Measurements from ENCODE around the gene CAMK2D.

DNA sequence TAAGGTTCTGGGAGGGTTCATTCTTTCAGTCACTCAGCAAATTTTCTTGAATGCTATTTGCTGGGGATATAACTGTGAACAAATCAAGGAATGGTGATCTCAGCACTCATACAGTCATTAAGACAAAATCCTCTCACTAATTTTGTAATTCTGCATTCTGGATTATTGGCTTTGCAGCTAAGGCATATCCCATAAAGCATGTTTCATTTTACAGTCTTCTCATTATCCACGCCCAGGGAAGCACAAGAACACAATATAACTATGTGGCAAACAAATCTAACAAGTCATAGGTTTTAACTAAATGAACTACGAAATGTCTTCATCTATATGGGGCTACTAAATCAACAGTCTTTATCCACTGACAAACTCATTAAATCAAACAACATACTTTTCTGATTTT is 139.9 kb downstream of the CAMK2D start:
- TF ChIP-seq, protein P1, sequence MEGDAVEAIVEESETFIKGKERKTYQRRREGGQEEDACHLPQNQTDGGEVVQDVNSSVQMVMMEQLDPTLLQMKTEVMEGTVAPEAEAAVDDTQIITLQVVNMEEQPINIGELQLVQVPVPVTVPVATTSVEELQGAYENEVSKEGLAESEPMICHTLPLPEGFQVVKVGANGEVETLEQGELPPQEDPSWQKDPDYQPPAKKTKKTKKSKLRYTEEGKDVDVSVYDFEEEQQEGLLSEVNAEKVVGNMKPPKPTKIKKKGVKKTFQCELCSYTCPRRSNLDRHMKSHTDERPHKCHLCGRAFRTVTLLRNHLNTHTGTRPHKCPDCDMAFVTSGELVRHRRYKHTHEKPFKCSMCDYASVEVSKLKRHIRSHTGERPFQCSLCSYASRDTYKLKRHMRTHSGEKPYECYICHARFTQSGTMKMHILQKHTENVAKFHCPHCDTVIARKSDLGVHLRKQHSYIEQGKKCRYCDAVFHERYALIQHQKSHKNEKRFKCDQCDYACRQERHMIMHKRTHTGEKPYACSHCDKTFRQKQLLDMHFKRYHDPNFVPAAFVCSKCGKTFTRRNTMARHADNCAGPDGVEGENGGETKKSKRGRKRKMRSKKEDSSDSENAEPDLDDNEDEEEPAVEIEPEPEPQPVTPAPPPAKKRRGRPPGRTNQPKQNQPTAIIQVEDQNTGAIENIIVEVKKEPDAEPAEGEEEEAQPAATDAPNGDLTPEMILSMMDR (IDR thresholded peaks at IDR 0.05): no peak
- no peak for TF ChIP-seq POLR2A (IDR thresholded peaks at IDR 0.05)

Data from thyroid gland (tissue), 4 donors.